OCI-LY7 (cell line): ENCODE data around the gene IVNS1ABP. TPM values are rescaled to one million over a fixed set of nuclear protein-coding genes. Genes with fewer than 3 reads are reported as not detected.
"Not testable (repeated sequence)": the region's sequence is repeated elsewhere in the genome, so short reads cannot be mapped to it uniquely, and the experiment has no call there.

Experiments used
- BruUV-seq: library from RNA; stranded (reverse); fragments of 400-500 nt; replicated peaks from 2 replicates; lab custom pipeline; 2021; lab: Mats Ljungman, UMichigan
- CTCF ChIA-PET: fragments of 300-600 bp; sonication (Branson Sonifier 250); formaldehyde crosslinking; loops from one replicate; lab custom pipeline; 2022; ENCODE audit warnings: antibody characterized with exemption; ENCODE audit not compliant: unreplicated experiment; lab: Charles Lee
- POLR2A ChIA-PET: fragments of 300-600 bp; sonication (Branson Sonifier 250); formaldehyde crosslinking; loops from one replicate; lab custom pipeline; 2022; ENCODE audit warnings: antibody characterized with exemption; lab: Charles Lee
- DNase-seq: peaks from one replicate; pipeline ENCODE4 v3.0.0-alpha.2; 2015; ENCODE audit warnings: low spot score
- H2AFZ ChIP-seq: fragments of 200-600 bp; sonication (generic), shearing (Covaris generic); 2 replicates; pipeline ENCODE4 v1.6.1; 2014; ENCODE audit warnings: mild to moderate bottlenecking, antibody characterized with exemption, low read length, moderate library complexity
- H3K27ac ChIP-seq: fragments of 200-600 bp; sonication (generic); 2 replicates; pipeline ENCODE4 v1.5.1; 2014; ENCODE audit warnings: mixed run types, low read depth, mild to moderate bottlenecking, moderate library complexity, low read length, inconsistent platforms; ENCODE audit not compliant: poor library complexity, severe bottlenecking
- H3K36me3 ChIP-seq: fragments of 200-600 bp; sonication (generic); 2 replicates; pipeline ENCODE4 v1.6.1; 2014; ENCODE audit warnings: mild to moderate bottlenecking, antibody characterized with exemption, low read length, moderate library complexity, mixed read lengths; ENCODE audit not compliant: insufficient read depth
- H3K4me1 ChIP-seq: fragments of 200-600 bp; sonication (generic); 2 replicates; pipeline ENCODE4 v1.5.1; 2014; ENCODE audit warnings: mild to moderate bottlenecking, low read length; ENCODE audit not compliant: insufficient read depth, poor library complexity, severe bottlenecking
- H3K4me2 ChIP-seq: fragments of 200-600 bp; sonication (generic); 2 replicates; pipeline ENCODE4 v1.6.1; 2014; ENCODE audit warnings: mild to moderate bottlenecking, low read length
- H3K4me3 ChIP-seq: fragments of 200-600 bp; sonication (generic); 2 replicates; pipeline ENCODE4 v1.5.1; 2014; ENCODE audit warnings: mild to moderate bottlenecking, low read depth, low read length; ENCODE audit not compliant: poor library complexity, severe bottlenecking
- H3K79me2 ChIP-seq: fragments of 200-600 bp; sonication (generic); 2 replicates; pipeline ENCODE4 v1.6.1; 2016; ENCODE audit warnings: low read depth, mild to moderate bottlenecking, low read length, moderate library complexity, mixed read lengths; ENCODE audit not compliant: insufficient read depth
- H3K9me2 ChIP-seq: fragments of 200-600 bp; sonication (generic); 2 replicates; pipeline ENCODE4 v1.6.1; 2016; ENCODE audit warnings: mild to moderate bottlenecking, low read length, mixed read lengths; ENCODE audit not compliant: insufficient read depth
- H3K9me3 ChIP-seq: fragments of 200-600 bp; sonication (generic); 2 replicates; pipeline ENCODE4 v1.6.1; 2014; ENCODE audit warnings: mild to moderate bottlenecking, mixed run types, low read length, mixed read lengths
- H4K20me1 ChIP-seq: fragments of 200-600 bp; sonication (generic); 2 replicates; pipeline ENCODE4 v1.6.1; 2014; ENCODE audit warnings: mild to moderate bottlenecking, antibody characterized with exemption, low read length, moderate library complexity, mixed read lengths; ENCODE audit not compliant: insufficient read depth
- EZH2phosphoT487 ChIP-seq: fragments of 200-600 bp; sonication (generic); IDR thresholded peaks from 2 replicates; pipeline ENCODE4 v1.6.1; 2018; ENCODE audit warnings: low read depth, borderline replicate concordance, mild to moderate bottlenecking, mixed run types, antibody characterized with exemption, low read length, moderate library complexity, mixed read lengths
- intact Hi-C: fragments of 100-400 bp; cut with micrococcal nuclease; formaldehyde crosslinking; loops from one replicate; pipeline ENCODE4 v1.10.0; 2022; ENCODE audit not compliant: unreplicated experiment
- total RNA-seq, 2 experiments: library from RNA; depleted of rRNA in 1 of 2; stranded (reverse); fragments of >200 nt in 1 of 2; shearing (Covaris generic) in 1 of 2; gene quantifications; 2 replicates each; pipeline ENCODE4 v1.2.3, GENCODE V29; 2014 to 2022
- TF ChIP-seq, protein P1 (sequence below): fragments of 200-600 bp; sonication (generic); conservative IDR thresholded peaks from 2 replicates; pipeline ENCODE4 v1.5.1; 2014; ENCODE audit warnings: mild to moderate bottlenecking, antibody characterized with exemption, low read length, moderate library complexity, mixed read lengths

The IVNS1ABP gene
- total RNA-seq, 2 experiments from 2014 or later, result 54.0 to 74.0 TPM

DNA sequence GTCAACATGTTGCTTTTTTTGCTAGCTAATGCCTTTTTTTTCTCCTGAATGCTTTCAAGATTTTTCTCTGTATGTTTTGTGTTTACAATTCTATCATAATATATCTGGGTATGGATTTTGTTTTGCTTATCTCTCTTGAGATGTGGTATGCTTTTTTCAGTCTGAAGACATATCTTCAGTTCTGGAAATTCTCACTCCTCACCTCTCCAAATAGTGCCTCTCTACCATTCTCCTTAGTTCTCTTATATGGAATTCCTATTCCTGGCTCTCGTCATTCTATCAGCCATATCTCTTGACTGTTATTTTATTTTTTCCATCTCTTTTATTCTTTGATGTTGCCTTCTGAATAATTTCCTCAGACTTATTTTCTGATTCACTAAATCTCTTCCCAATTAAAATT is 58.4 kb downstream of the IVNS1ABP start:
- Histone ChIP-seq H3K4me2 (no peak overlapping the region), H3K27ac (no peak overlapping the region), H3K79me2 (no peaks in the 10 kb centered on the region), H4K20me1 (no peaks in the 10 kb centered on the region), H3K36me3 (no peaks in the 10 kb centered on the region), H3K4me1 (no peaks in the 10 kb centered on the region), H3K4me3 (no peak overlapping the region), H3K9me3 (no peaks in the 10 kb centered on the region), H2AFZ (no peak overlapping the region), H3K9me2 (no peaks in the 10 kb centered on the region)
- ChIA-PET POLR2A (interaction anchor here (1.1 kb wide), 1 partner anchor 14 kb away, joined by 3 read pairs; no protein-coding TSS in a partner anchor), CTCF (no interaction called here)
- intact Hi-C loops, result no loop called here
- no TSS peak for BruUV-seq
- no peak for DNase-seq
- TF ChIP-seq EZH2phosphoT487, result no peak
- TF ChIP-seq, protein P1, sequence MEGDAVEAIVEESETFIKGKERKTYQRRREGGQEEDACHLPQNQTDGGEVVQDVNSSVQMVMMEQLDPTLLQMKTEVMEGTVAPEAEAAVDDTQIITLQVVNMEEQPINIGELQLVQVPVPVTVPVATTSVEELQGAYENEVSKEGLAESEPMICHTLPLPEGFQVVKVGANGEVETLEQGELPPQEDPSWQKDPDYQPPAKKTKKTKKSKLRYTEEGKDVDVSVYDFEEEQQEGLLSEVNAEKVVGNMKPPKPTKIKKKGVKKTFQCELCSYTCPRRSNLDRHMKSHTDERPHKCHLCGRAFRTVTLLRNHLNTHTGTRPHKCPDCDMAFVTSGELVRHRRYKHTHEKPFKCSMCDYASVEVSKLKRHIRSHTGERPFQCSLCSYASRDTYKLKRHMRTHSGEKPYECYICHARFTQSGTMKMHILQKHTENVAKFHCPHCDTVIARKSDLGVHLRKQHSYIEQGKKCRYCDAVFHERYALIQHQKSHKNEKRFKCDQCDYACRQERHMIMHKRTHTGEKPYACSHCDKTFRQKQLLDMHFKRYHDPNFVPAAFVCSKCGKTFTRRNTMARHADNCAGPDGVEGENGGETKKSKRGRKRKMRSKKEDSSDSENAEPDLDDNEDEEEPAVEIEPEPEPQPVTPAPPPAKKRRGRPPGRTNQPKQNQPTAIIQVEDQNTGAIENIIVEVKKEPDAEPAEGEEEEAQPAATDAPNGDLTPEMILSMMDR, result no peak

DNA sequence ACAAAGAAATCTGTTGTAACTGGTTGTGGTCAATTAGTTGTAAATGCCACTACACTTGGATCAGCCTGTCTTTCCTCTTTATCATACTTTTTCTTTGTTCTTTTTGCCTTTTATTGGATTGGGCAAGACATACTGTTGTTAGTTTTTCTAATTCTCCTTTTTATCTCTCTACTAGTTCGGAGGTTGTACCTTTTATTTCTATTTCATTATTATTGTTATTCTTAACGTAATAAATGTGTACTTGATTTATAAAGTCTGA is 59.2 kb downstream of the IVNS1ABP start:
- H4K20me1 ChIP-seq, result no peaks in the 10 kb centered on the region
- intact Hi-C loops, result no loop called here
- TF ChIP-seq, protein P1, result no peak
- TF ChIP-seq EZH2phosphoT487, result no peak
- no peak overlapping the region for H2AFZ ChIP-seq
- no peaks in the 10 kb centered on the region for H3K9me3 ChIP-seq
- H3K9me2 ChIP-seq, result no peaks in the 10 kb centered on the region
- no peak for DNase-seq
- CTCF ChIA-PET, result no interaction called here
- H3K27ac ChIP-seq, result no peak overlapping the region
- POLR2A ChIA-PET, result no interaction called here
- no TSS peak for BruUV-seq
- H3K36me3 ChIP-seq, result no peaks in the 10 kb centered on the region
- H3K4me1 ChIP-seq, result no peaks in the 10 kb centered on the region
- no peaks in the 10 kb centered on the region for H3K79me2 ChIP-seq
- H3K4me2 ChIP-seq, result no peak overlapping the region
- no peak overlapping the region for H3K4me3 ChIP-seq

DNA sequence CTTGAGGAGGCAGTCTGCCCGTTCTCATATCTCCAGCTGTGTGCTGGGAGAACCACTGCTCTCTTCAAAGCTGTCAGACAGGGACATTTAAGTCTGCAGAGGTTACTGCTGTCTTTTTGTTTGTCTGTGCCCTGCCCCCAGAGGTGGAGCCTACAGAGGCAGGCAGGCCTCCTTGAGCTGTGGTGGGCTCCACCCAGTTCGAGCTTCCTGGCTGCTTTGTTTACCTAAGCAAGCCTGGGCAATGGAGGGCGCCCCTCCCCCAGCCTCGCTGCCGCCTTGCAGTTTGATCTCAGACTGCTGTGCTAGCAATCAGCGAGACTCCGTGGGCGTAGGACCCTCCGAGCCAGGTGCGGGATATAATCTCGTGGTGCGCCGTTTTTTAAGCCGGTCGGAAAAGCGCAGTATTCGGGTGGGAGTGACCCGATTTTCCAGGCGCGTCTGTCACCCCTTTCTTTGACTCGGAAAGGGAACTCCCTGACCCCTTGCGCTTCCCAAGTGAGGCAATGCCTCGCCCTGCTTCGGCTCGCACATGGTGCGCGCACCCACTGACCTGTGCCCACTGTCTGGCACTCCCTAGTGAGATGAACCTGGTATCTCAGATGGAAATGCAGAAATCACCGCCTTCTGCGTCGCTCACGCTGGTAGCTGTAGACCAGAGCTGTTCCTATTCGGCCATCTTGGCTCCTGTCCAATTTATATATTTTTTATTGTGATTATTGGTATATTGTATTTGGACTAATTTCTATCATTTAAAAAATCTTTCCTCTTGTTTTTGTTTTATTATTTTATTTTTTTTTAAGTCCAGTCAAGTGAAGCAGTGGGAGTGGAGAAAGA is 59.7 kb downstream of the IVNS1ABP start:
- intact Hi-C loops, H3K4me2 ChIP-seq, DNase-seq, CTCF ChIA-PET, H3K9me3 ChIP-seq, H3K27ac ChIP-seq, BruUV-seq, H3K4me3 ChIP-seq, H4K20me1 ChIP-seq, H3K4me1 ChIP-seq, H3K9me2 ChIP-seq, POLR2A ChIA-PET, H3K36me3 ChIP-seq, H2AFZ ChIP-seq, H3K79me2 ChIP-seq: not testable (repeated sequence)

DNA sequence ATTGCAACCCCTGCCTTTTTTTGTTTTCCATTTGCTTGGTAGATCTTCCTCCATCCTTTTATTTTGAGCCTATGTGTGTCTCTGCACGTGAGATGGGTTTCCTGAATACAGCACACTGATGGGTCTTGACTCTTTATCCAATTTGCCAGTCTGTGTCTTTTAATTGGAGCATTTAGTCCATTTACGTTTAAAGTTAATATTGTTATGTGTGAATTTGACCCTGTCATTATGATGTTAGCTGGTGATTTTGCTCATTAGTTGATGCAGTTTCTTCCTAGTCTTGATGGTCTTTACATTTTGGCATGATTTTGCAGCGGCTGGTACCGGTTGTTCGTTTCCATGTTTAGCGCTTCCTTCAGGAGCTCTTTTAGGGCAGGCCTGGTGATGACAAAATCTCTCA is 61.4 kb downstream of the IVNS1ABP start:
- intact Hi-C loops, result not testable (repeated sequence)

DNA sequence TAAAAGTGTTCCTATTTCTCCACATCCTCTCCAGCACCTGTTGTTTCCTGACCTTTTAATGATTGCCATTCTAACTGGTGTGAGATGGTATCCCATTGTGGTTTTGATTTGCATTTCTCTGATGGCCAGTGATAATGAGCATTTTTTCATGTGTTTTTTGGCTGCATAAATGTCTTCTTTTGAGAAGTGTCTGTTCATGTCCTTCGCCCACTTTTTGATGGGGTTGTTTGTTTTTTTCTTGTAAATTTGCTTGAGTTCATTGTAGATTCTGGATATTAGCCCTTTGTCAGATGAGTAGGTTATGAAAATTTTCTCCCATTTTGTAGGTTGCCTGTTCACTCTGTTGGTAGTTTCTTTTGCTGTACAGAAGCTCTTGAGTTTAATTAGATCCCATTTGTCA is 64.6 kb downstream of the IVNS1ABP start:
- H3K4me2 ChIP-seq, CTCF ChIA-PET, DNase-seq, H3K9me3 ChIP-seq, H3K27ac ChIP-seq, H3K4me1 ChIP-seq, H2AFZ ChIP-seq, intact Hi-C loops, H3K4me3 ChIP-seq, H3K36me3 ChIP-seq, H3K79me2 ChIP-seq, H4K20me1 ChIP-seq, POLR2A ChIA-PET, BruUV-seq, H3K9me2 ChIP-seq: not testable (repeated sequence)

More for the DNA sequence above, 61.4 kb downstream of the IVNS1ABP start:
- H3K4me1 ChIP-seq, H3K4me2 ChIP-seq, H3K9me2 ChIP-seq, H3K27ac ChIP-seq, H2AFZ ChIP-seq, H3K9me3 ChIP-seq, DNase-seq, CTCF ChIA-PET, H3K4me3 ChIP-seq, H3K79me2 ChIP-seq, POLR2A ChIA-PET, BruUV-seq, H3K36me3 ChIP-seq, H4K20me1 ChIP-seq: not testable (repeated sequence)
